Hippocampal formation (tissue), 2 donors: ENCODE results near the gene MAST2.
"Not testable (repeated sequence)": the region's sequence is repeated elsewhere in the genome, so short reads cannot be mapped to it uniquely, and the experiment has no call there.

Experiments used
- DNase-seq, 2 donors: peaks; one replicate each; lab custom pipeline; 2025; lab: John Stamatoyannopoulos, UW

MAST2 gene

DNA sequence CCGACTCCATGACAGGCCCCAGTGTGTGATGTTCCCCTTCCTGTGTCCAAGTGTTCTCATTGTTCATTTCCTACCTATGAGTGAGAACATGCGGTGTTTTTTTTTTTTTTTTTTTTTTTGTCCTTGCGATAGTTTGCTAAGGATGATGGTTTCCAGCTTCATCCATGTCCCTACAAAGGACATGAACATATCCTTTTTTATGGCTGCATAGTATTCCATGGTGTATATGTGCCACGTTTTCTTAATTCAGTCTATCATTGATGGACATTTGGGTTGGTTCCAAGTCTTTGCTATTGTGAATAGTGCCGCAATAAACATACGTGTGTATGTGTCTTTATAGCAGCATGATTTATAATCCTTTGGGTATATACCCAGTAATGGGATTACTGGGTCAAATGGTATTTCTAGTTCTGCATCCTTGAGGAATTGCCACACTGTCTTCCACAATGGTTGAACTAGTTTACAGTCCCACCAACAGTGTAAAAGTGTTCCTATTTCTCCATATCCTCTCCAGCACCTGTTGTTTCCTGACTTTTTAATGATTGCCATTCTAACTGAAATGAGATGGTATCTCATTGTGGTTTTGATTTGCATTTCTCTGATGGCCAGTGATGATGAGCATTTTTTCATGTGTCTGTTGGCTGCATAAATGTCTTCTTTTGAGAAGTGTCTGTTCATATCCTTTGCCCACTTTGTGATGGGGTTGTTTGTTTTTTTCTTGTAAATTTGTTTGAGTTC is 54.5 kb downstream of the MAST2 start:
- not testable (repeated sequence) for DNase-seq

DNA sequence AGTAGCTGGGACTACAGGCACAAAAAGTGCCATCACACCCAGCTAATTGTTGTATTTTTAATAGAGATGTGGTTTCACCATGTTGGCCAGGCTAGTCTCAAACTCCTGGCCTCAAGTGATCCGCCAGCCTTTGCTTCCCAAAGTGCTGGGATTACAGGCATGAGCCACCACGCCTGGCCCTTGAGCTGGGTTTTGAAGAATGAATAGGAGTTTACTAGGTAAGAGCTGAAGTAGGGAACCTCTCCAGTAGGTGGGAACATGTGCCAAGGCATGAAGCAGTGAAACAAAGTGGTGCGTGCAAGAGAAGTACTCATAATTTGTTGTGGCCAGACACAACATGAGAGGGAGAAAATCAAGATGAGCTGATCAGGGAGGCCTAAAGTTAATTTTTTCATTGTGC is 55.8 kb downstream of the MAST2 start:
- no peak for DNase-seq

DNA sequence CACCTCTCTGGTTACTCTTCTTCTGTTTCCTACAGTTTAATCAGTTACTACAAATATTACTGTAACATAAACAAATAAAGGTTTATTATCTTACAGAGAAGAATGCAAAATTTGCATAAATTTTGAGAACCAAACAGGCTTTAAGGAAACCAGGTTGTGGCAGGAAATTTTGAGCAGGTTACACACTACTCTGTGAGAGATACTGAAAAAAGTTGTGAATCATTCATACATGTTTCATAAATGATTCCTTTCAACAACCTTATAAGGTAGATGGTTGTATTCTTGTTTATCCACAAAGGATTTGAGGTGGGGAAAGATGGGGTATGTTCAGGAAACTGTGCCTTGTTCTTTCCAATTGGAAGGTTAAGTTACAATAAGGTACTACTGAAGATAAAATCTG is 58.6 kb downstream of the MAST2 start:
- DNase-seq: no peak

GRCh38 chr1:45863218-45863617 is 59.8 kb downstream of the MAST2 start:
- no peak for DNase-seq

DNA sequence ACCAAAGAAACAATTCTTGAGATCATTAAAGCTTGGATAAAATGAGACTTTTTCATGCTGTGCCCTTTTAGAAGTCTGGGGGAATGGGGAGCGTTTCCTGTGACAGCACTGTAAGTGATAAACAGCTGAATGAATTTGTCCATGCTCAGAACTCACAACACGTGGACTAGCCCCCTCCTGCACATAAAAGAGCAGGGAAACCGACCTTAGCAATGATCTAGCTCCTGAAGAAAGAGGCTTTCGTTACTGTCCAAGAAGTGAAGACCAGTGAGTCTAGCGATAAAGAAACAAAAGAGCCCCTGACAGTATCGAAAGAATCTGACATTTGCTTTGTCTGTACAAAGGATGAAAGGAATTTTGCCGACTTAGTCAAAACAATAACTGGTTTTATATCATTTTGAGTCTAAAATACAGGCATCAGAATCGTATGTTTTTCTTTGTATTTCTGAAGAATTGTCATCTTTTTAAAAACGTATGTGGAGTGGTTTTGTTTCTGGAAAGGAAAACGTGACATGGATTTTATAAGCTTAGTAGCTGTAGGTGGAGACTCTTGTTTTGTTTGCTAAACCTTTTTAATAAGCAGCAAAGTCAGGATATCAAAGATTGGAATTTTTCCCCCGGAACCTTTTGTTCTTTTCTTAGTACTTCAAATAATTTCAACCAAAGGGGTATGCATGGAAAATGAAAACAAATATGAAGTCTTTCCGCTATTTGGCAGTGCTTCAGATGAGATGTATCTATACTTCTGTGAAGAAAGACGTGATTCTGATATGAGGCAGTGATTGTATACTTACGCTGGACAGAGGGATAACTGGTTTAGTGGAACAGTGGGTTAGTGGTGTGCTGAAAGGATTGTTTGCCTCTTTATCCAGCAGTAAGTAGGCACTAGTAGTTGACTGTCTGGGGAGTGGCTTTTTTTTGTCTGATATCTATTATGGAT is 61.0 kb downstream of the MAST2 start:
- DNase-seq: no peak

DNA sequence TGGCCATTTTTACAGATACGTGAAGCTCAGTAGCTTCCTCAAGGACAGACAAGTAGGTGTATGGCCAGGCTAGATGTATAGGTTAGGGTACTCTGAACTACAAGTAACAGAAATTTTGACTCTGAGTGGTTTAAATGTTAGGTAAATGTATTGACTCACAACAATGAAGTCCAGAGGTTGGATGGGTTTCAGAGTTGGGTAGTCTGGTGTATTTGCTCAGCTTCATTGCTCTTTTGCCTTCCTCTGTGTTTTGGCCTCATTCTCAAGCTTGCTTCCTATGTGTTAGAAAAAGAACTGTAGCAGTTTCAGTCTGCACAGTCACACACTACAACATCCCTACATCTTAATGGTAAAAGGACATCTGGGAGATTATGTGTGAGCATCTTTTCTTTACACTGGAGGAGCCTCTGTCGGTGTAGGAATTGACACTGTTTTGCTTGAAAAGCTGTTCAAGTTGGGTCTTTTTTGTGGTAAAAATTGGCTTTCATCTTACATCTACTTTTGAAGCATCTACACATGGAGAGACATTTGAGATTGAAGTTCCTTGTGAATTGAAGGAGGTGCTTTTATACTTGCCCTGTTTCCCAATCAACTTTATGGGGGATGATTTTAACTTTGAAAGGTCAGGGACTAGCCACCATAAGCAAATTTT is 64.4 kb downstream of the MAST2 start:
- DNase-seq: no peak

DNA sequence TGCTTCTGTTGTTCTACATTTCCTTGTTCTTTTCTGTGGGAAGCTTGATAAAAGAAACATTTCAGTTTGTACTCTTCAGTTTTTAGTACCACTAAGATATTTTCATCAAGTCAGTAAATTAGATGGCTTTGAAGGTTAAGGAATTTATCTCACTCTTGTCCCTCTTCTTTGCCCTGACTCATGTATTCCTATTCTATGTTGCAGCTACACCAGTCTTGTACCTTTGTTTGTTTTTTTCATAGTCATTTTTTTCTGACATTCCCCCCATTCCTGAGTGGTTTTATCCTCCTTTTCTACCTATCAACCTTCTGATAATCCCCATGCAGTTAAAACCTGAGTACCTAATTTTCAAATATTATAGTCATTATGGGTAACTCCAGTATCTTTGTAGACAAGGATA is 65.4 kb downstream of the MAST2 start:
- DNase-seq: no peak

DNA sequence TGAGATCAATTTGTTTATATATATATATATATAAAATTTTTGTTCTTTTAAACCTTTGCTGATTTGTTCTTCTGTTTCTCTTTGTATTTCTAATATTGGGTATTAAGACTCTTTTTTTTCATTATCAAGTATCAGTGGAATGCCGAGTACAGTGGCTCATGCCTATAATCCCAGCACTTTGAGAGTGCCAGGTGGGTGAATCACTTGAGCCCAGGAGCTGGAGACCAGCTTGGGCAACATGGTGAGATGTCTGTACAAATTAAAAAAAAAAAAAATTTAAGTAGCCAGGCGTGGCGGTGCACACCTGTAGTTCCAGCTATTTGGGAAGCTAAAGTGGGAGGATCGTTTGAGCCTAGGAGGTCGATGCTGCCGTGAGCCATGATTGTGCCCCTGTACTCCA is 67.1 kb downstream of the MAST2 start:
- DNase-seq: no peak

GRCh38 chr1:45872173-45872801 is 68.9 kb downstream of the MAST2 start:
- not testable (repeated sequence) for DNase-seq

DNA sequence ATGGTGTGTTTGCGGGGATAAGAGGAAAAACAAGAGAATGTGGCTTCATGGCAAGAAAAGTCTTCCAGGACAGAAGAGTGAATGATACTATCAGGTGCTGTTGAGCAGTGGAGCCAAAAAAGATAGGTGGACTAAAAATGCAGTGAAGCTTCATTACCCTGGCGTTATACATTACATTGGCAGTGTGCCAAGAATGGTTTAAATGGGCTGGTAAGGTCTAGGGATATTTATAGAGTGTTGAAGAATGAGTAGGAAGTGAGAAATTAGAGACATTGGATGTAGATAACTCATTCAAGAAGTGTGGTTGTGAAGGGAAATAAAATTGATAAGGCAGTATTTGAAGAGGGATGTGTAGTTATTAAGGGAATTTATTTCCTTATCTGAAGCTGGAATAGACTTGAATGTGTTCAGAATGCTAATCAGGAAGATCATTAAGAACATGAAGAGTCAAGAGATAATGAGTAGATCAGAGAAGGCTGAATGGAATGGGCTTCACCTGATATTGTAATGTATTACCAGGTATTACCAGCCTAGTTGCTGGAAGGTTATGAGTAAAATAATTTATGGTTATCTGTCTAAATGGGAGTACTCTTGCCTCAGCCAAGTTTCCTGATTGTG is 72.7 kb downstream of the MAST2 start:
- DNase-seq: no peak

DNA sequence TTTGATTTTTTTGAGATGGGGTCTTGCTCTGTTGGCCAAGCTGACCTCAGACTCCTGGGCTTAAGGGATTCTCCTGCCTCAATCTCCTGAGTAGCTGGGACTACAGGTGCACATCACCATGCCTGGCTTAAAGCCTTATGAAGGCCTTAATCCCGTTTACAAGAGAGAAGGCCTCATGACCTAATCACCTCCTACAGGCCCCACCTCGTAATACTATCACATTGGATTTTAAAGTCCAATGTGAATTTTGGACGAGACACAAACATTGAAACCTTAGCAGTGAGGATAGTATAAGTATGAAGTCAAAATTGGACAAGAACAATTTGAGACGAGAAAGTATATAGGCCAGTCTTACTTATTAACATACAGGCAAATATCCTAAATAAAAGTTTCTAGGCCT is 73.9 kb downstream of the MAST2 start:
- no peak for DNase-seq

- no peak for DNase-seq
Observed at GRCh38 chr1:45879885-45880598, 76.6 kb downstream of the MAST2 start.

- no peak for DNase-seq
Observed at GRCh38 chr1:45880930-45881329, 77.5 kb downstream of the MAST2 start.

DNA sequence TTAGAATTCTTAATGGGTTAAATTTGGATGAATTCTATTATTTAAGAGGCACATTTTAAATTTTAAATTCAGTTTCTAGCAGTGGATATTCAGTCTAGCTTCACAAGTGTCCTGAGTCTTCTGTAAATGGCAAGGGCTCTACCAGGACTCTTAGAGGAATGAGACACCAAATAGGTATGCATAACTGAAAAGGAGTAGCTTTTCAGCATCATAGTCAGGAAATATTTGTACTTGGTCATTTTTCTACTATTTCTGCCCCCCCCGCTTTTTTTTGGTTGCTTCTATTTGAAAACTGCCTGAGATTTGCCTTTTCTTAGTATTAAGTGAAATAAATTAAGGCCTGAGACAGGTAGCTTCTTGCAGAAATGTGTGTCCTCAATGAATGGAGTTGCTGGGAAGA is 80.2 kb downstream of the MAST2 start:
- DNase-seq: no peak

- no peak for DNase-seq
Observed at GRCh38 chr1:45884700-45885099, 81.3 kb downstream of the MAST2 start.

- no peak for DNase-seq
Observed at GRCh38 chr1:45886229-45886628, 82.8 kb downstream of the MAST2 start.

- DNase-seq: no peak
Observed at GRCh38 chr1:45887156-45887842, 83.9 kb downstream of the MAST2 start.

DNA sequence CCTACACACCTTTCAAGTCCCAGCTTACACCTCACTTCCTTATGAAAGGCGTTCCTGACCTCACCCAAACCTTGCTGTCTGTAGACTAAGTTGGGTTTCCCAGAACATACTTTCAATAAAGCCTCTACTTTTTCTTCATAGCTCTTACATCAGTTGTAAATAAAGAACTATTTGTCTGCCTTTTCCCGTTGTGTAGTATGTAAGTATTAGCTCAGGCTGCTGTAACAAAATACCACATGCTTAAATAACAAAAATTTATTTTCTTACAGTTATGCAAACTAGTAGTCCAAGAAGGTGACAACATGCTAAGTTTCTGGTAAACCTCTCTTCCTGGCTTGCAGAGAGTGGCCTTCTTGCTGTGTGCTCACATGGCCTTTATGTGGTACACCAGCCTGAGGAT is 86.7 kb downstream of the MAST2 start:
- no peak for DNase-seq

GRCh38 chr1:45891087-45891486 is 87.7 kb downstream of the MAST2 start:
- DNase-seq: no peak

GRCh38 chr1:45892068-45892785 is 88.8 kb downstream of the MAST2 start:
- DNase-seq: no peak
